HepG2 (cell line): ENCODE results near the gene MYH9. TPM values are rescaled to one million over a fixed set of nuclear protein-coding genes. Genes with fewer than 3 reads are reported as not detected.

ENCODE experiments used
- EP300 ChIP-seq, 3 experiments: sonication (generic) in 1 of 3; formaldehyde crosslinking in 1 of 3; IDR thresholded peaks; 2 replicates each; pipeline versions ENCODE4 v1.5.1 to v1.6.1; 2011 to 2020; ENCODE audit warnings: low read depth in 2 of 3, low read length in 2 of 3, borderline replicate concordance in 1 of 3, improper control_type of control experiment in 1 of 3, mild to moderate bottlenecking in 1 of 3, missing genetic modification reagents in 1 of 3, moderate library complexity in 1 of 3
- HIVEP1 ChIP-seq: sonication (generic); formaldehyde crosslinking; IDR thresholded peaks from 2 replicates; pipeline ENCODE4 v1.4.0; 2020; ENCODE audit warnings: mild to moderate bottlenecking, missing genetic modification reagents
- HNRNPL ChIP-seq: fragments of 200-400 bp; formaldehyde crosslinking; IDR thresholded peaks from 2 replicates; pipeline ENCODE4 v1.6.1; 2017; ENCODE audit warnings: mild to moderate bottlenecking, low read depth, low read length
- NBN ChIP-seq: fragments of 450-650 bp; conservative IDR thresholded peaks from 2 replicates; pipeline ENCODE4 v1.6.1; 2017
- PCBP1 ChIP-seq: fragments of 200-400 bp; formaldehyde crosslinking; IDR thresholded peaks from 2 replicates; pipeline ENCODE4 v1.6.1; 2017; ENCODE audit warnings: mild to moderate bottlenecking, low read depth, low read length, borderline replicate concordance
- RBM22 ChIP-seq: fragments of 200-400 bp; formaldehyde crosslinking; optimal IDR thresholded peaks from 2 replicates; pipeline ENCODE3; 2017; ENCODE audit warnings: mild to moderate bottlenecking, low read length, moderate library complexity
- ZBTB3 ChIP-seq: sonication (generic); formaldehyde crosslinking; IDR thresholded peaks from 2 replicates; pipeline ENCODE4 v1.4.0; 2020; ENCODE audit warnings: low read depth, mild to moderate bottlenecking, moderate library complexity, missing genetic modification reagents, borderline replicate concordance
- ZMYM3 ChIP-seq: sonication (generic); formaldehyde crosslinking; IDR thresholded peaks from 2 replicates; pipeline ENCODE4 v1.5.1; 2020; ENCODE audit warnings: mild to moderate bottlenecking, missing genetic modification reagents
- ZSCAN12 ChIP-seq: sonication (generic); formaldehyde crosslinking; IDR thresholded peaks from 2 replicates; pipeline ENCODE4 v1.9.0; 2021; ENCODE audit warnings: mild to moderate bottlenecking, missing genetic modification reagents
- polyA plus RNA-seq, 8 experiments: library from polyadenylated mRNA; depleted of rRNA in 3 of 8; stranded (reverse) in 7 of 8; unstranded in 1 of 8; fragments of >200 nt; fragmentation: Illumina TruSeq in 4 of 8; extraction: Trizol in 4 of 8; gene quantifications; 2 replicates each; pipeline versions ENCODE4 v1.2.1 to v1.2.3, GENCODE V29; 2011 to 2016; ENCODE audit warnings: low read depth in 4 of 8, missing spikeins in 1 of 8, mixed read lengths in 1 of 8; ENCODE audit not compliant: insufficient read depth in 1 of 8
- total RNA-seq, 5 experiments: library from RNA; depleted of rRNA; stranded (reverse); fragments of >200 nt; fragmentation: Illumina TruSeq; extraction: Trizol; gene quantifications; 2 replicates each; pipeline ENCODE4 v1.2.3, GENCODE V29; 2016; ENCODE audit warnings: low read depth in 1 of 5
- TF ChIP-seq, protein P1 (sequence below), 2 experiments: fragments of 450-650 bp in 1 of 2; sonication (generic) in 1 of 2; formaldehyde crosslinking in 1 of 2; IDR thresholded peaks; 2 replicates each; pipeline versions ENCODE4 v1.6.1 to v1.8.0; 2016 to 2022; ENCODE audit warnings: antibody characterized with exemption in 1 of 2, mild to moderate bottlenecking in 1 of 2, missing genetic modification reagents in 1 of 2
- TF ChIP-seq, protein P2 (sequence below): sonication (generic); formaldehyde crosslinking; IDR thresholded peaks from 2 replicates; pipeline ENCODE4 v1.5.1; 2020; ENCODE audit warnings: mild to moderate bottlenecking, missing genetic modification reagents, moderate library complexity
- TF ChIP-seq, protein P3 (sequence below): IDR thresholded peaks from 2 replicates; pipeline ENCODE4 v1.6.1; 2016; ENCODE audit warnings: missing biosample characterization, missing genetic modification reagents, low read depth

The MYH9 gene
- total and polyA plus RNA-seq, 2 of the 13 experiments (the other 11 are each of a cell fraction or from before 2014, with no cell fraction given): 50.7 to 98.5 TPM

DNA sequence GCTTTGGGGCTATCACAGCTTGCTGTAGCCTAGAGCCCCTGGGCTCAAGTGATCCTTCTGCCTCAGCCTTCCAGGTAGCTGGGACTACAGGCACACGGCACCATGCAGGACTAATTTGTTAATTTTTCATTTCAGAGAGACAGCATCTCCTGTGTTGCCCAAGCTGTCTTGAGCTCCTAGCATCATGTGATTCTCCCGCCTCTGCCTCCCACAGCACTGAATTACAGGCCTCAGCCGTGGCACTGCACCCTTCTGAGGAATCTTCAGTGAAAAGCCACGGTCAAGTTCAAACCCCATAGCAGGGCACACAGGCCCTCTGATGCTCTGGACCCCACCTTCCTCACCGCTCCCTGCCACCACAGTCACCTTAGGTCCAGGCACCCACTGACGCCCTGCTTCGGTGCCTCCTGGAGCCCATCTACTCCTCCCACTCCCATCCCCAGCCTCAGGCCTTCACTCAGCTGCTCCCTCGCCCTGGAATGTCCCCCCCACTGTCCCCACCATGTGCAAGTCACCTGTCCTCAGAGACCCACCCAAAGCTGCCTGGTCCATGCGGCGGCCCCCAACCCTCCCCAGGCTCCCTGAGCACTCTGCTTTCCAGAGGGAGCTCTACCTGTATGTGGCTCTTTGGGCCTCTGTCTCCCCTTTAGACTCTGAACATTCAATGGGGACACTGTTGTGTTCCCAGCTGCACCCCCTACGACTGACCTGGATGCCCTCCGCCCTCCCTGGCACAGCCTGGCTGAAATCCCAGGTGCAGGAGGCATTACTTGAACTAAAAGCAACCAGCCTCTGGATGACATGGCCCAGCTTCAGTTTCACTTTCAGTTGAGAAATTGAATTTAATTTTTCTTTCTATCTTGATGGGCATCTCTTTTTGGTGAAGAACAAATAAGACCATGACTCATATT lies 150.1 kb downstream of the MYH9 start (continued):
- TF ChIP-seq, protein P1, sequence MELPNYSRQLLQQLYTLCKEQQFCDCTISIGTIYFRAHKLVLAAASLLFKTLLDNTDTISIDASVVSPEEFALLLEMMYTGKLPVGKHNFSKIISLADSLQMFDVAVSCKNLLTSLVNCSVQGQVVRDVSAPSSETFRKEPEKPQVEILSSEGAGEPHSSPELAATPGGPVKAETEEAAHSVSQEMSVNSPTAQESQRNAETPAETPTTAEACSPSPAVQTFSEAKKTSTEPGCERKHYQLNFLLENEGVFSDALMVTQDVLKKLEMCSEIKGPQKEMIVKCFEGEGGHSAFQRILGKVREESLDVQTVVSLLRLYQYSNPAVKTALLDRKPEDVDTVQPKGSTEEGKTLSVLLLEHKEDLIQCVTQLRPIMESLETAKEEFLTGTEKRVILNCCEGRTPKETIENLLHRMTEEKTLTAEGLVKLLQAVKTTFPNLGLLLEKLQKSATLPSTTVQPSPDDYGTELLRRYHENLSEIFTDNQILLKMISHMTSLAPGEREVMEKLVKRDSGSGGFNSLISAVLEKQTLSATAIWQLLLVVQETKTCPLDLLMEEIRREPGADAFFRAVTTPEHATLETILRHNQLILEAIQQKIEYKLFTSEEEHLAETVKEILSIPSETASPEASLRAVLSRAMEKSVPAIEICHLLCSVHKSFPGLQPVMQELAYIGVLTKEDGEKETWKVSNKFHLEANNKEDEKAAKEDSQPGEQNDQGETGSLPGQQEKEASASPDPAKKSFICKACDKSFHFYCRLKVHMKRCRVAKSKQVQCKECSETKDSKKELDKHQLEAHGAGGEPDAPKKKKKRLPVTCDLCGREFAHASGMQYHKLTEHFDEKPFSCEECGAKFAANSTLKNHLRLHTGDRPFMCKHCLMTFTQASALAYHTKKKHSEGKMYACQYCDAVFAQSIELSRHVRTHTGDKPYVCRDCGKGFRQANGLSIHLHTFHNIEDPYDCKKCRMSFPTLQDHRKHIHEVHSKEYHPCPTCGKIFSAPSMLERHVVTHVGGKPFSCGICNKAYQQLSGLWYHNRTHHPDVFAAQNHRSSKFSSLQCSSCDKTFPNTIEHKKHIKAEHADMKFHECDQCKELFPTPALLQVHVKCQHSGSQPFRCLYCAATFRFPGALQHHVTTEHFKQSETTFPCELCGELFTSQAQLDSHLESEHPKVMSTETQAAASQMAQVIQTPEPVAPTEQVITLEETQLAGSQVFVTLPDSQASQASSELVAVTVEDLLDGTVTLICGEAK (IDR thresholded peaks at IDR 0.05): no peak
- TF ChIP-seq, protein P1 (CRISPR knock-in tag; IDR thresholded peaks at IDR 0.05): no peak
- TF ChIP-seq ZBTB3 (CRISPR knock-in tag): no peak
- no peak for TF ChIP-seq ZMYM3 (CRISPR knock-in tag)
- TF ChIP-seq HNRNPL: 0 out of 2 replicates have a peak, but pooled peaks have one; percentile 18
- no peak for TF ChIP-seq HIVEP1 (CRISPR knock-in tag)
- TF ChIP-seq, protein P2, sequence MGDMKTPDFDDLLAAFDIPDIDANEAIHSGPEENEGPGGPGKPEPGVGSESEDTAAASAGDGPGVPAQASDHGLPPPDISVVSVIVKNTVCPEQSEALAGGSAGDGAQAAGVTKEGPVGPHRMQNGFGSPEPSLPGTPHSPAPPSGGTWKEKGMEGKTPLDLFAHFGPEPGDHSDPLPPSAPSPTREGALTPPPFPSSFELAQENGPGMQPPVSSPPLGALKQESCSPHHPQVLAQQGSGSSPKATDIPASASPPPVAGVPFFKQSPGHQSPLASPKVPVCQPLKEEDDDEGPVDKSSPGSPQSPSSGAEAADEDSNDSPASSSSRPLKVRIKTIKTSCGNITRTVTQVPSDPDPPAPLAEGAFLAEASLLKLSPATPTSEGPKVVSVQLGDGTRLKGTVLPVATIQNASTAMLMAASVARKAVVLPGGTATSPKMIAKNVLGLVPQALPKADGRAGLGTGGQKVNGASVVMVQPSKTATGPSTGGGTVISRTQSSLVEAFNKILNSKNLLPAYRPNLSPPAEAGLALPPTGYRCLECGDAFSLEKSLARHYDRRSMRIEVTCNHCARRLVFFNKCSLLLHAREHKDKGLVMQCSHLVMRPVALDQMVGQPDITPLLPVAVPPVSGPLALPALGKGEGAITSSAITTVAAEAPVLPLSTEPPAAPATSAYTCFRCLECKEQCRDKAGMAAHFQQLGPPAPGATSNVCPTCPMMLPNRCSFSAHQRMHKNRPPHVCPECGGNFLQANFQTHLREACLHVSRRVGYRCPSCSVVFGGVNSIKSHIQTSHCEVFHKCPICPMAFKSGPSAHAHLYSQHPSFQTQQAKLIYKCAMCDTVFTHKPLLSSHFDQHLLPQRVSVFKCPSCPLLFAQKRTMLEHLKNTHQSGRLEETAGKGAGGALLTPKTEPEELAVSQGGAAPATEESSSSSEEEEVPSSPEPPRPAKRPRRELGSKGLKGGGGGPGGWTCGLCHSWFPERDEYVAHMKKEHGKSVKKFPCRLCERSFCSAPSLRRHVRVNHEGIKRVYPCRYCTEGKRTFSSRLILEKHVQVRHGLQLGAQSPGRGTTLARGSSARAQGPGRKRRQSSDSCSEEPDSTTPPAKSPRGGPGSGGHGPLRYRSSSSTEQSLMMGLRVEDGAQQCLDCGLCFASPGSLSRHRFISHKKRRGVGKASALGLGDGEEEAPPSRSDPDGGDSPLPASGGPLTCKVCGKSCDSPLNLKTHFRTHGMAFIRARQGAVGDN: peak; percentile 65
- TF ChIP-seq, protein P3, sequence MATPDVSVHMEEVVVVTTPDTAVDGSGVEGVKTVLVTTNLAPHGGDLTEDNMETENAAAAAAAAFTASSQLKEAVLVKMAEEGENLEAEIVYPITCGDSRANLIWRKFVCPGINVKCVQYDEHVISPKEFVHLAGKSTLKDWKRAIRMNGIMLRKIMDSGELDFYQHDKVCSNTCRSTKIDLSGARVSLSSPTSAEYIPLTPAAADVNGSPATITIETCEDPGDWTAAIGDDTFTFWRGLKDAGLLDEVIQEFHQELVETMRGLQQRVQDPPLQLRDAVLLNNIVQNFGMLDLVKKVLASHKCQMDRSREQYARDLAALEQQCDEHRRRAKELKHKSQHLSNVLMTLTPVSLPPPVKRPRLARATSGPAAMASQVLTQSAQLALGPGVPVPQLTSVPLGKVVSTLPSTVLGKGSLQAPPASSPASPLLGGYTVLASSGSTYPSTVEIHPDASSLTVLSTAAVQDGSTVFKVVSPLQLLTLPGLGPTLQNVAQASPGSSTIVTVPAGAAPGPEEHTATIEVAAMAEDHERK (CRISPR knock-in tag): no peak
- TF ChIP-seq ZSCAN12 (CRISPR knock-in tag): no peak
- TF ChIP-seq RBM22: no peak
- TF ChIP-seq PCBP1: 0 out of 2 replicates have a peak, but pooled peaks have one; percentile 36
- no peak for TF ChIP-seq EP300 (IDR thresholded peaks at IDR 0.05; ENCODE audit: low read depth in 2 of 2, low read length in 2 of 2)
- TF ChIP-seq EP300 (CRISPR knock-in tag; IDR thresholded peaks at IDR 0.05; ENCODE audit: borderline replicate concordance): no peak
- no peak for TF ChIP-seq NBN
